Sigmoid colon (tissue), 7 donors: Measurements from ENCODE around the gene RHCG. TPM values are rescaled to one million over a fixed set of nuclear protein-coding genes. Genes with fewer than 3 reads are reported as not detected.

ENCODE experiments used
- DNase-seq: peaks from one replicate; pipeline ENCODE4 v3.0.0-alpha.2; 2019
- H3K27ac ChIP-seq, 4 donors: fragments of 200-600 bp; sonication (generic); one replicate each; pipeline ENCODE4 v1.5.1; 2016 to 2019; ENCODE audit warnings: mild to moderate bottlenecking in 1 of 4
- H3K27me3 ChIP-seq, 3 donors: fragments of 200-600 bp; sonication (generic); one replicate each; pipeline ENCODE4 v1.5.1; 2019; ENCODE audit warnings: mild to moderate bottlenecking in 1 of 3
- H3K36me3 ChIP-seq, 4 donors: fragments of 200-600 bp; sonication (generic); one replicate each; pipeline ENCODE4 v1.5.1; 2016 to 2019
- H3K4me1 ChIP-seq, 4 donors: fragments of 200-600 bp; sonication (generic); one replicate each; pipeline ENCODE4 v1.5.1; 2017 to 2019
- H3K4me3 ChIP-seq, 4 donors: fragments of 200-600 bp; sonication (generic); one replicate each; pipeline ENCODE4 v1.5.1; 2017 to 2019; ENCODE audit warnings: mild to moderate bottlenecking in 2 of 4, moderate library complexity in 1 of 4
- H3K9me3 ChIP-seq, 4 donors: fragments of 200-600 bp in 3 of 4; sonication (generic) in 3 of 4; one replicate each; pipeline versions ENCODE4 v1.5.1 to v1.6.1; 2013 to 2019
- CTCF ChIP-seq, 4 experiments: fragments of 450-650 bp in 3 of 4; fragments of 200-600 bp in 1 of 4; IDR thresholded peaks; one replicate each; pipeline ENCODE4 v1.5.1; 2016 to 2019; ENCODE audit warnings: antibody characterized with exemption in 4 of 4, mild to moderate bottlenecking in 3 of 4, moderate library complexity in 2 of 4
- EP300 ChIP-seq, 4 donors: sonication (generic); formaldehyde crosslinking; IDR thresholded peaks; one replicate each; pipeline ENCODE4 v1.6.1; 2017; ENCODE audit warnings: antibody characterized with exemption in 4 of 4
- POLR2A ChIP-seq, 2 donors: fragments of 450-650 bp; IDR thresholded peaks; one replicate each; pipeline ENCODE4 v1.6.1; 2016; ENCODE audit warnings: antibody characterized with exemption in 2 of 2, mild to moderate bottlenecking in 2 of 2, moderate library complexity in 2 of 2
- POLR2AphosphoS5 ChIP-seq, 4 donors: sonication (generic); formaldehyde crosslinking; IDR thresholded peaks; one replicate each; pipeline ENCODE4 v1.6.1; 2017; ENCODE audit warnings: antibody characterized with exemption in 4 of 4
- WGBS, 2 donors: extraction: QIAGEN DNeasy Blood & Tissue Kit; methylation state at CpG; one replicate each; pipeline ENCODE4 v1.1.7; 2013; 5-methylcytosine and 5-hydroxymethylcytosine counted together
- intact Hi-C: fragments of 100-400 bp; cut with DNase I; formaldehyde crosslinking; loops from one replicate; pipeline ENCODE4 v1.15.1; 2023
- polyA plus RNA-seq, 3 donors: library from polyadenylated mRNA; stranded (reverse); fragments of 200-250 nt; gene quantifications; one replicate each; pipeline ENCODE4 v1.2.3, GENCODE V29; 2013
- total RNA-seq, 4 donors: library from RNA; depleted of rRNA; stranded (reverse); fragments of >200 nt; gene quantifications; one replicate each; pipeline ENCODE4 v1.1.0, GENCODE V29; 2016
- donor health status: healthy with polysubstance abuse.
- donor health status: Bipolar disorder and iron deficiency.
- donor health status: healthy.

The RHCG gene
- total and polyA plus RNA-seq, 7 donors = 0.47 to 3.0 TPM; not detected in 5

DNA sequence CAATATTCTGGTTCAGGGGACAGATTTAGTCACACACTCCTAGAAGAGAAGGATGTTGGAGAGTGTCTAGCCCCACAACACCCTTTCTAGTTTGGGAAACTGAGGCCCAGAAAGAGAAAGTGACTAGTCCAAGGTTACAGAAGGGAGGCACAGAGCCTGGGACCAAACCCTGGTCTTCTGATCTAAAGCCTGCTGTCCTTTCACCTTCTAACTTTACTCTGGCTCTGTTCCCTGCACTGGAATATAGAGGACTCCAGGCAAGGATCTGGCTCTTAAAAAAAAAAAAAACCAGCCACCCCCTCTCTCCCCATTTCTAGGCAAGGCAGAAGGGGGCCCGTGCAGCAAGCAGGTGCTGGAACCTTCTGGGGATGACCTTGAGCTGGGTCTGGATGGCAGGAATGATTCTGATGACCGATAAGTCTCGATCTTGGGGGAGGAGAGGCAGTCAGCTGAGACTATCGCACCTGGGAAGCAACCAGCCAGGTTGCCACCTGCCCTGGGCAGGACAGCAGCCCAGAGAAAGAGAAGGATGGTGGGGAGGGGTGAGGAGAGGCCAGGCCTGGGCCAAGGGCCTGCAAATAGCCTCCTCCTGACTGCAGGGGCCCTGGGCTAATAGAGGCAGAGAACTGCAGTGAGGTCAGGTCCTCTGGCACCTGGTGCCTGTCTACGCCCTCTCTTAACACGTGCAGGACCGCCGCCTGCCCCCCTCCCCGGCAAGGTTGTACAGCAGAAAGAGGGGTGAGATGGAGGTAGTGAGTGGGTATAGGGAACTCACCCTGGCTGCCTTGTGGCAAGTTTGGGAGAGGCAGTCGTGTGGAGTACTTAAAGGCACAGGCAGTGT is 30.4 kb upstream of the RHCG start:
- Histone ChIP-seq H3K27me3 (no peaks in the 10 kb centered on the region), H3K36me3 (no peaks in the 10 kb centered on the region), H3K9me3 (no peaks in the 10 kb centered on the region), H3K4me1 (no peaks in the 10 kb centered on the region), H3K4me3 (no peak overlapping the region), H3K27ac (no peak overlapping the region)
- WGBS, 2 donors = 75 to 84% methylated on average over 10 of the region's 10 CpGs
- TF ChIP-seq POLR2AphosphoS5 (IDR thresholded peaks at IDR 0.05) (no peak), POLR2A (IDR thresholded peaks at IDR 0.05) (no peak)
- intact Hi-C loops = no loop called here
- no peak for DNase-seq

DNA sequence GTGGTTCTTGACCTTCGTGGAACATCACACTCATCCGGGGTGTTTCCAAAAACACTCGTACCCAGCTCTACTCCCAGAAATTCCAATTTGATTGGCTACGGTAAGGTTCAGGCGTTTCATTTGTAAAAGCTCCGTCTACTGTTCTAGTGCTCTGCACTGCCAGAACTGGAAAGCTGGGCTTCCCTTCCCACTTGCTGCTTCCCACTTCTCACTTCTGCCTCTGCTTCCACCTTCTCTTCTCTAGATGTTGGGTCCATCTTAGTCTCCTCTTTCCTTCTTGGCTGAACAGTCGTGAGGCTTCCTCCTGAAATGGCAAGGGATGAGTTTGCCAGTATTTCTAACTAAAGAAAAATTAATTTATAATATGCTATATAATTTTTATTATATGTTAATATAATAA is 29.8 kb upstream of the RHCG start:
- H3K36me3 ChIP-seq = no peaks in the 10 kb centered on the region
- no peaks in the 10 kb centered on the region for H3K9me3 ChIP-seq
- DNase-seq = no peak
- TF ChIP-seq EP300 (IDR thresholded peaks at IDR 0.05) (no peak), POLR2A (IDR thresholded peaks at IDR 0.05) (no peak), POLR2AphosphoS5 (IDR thresholded peaks at IDR 0.05) (no peak), CTCF (IDR thresholded peaks at IDR 0.05) (no peak)
- H3K27ac ChIP-seq = no peak overlapping the region
- H3K4me1 ChIP-seq = no peaks in the 10 kb centered on the region
- intact Hi-C loops = no loop called here
- H3K4me3 ChIP-seq = no peak overlapping the region
- WGBS, 2 donors = 90 to 91% methylated on average over 7 of the region's 7 CpGs
- no peaks in the 10 kb centered on the region for H3K27me3 ChIP-seq

GRCh38 chr15:89524184-89524583 is 27.8 kb upstream of the RHCG start:
- intact Hi-C loops = no loop called here
- H3K36me3 ChIP-seq = no peaks in the 10 kb centered on the region
- H3K27me3 ChIP-seq = no peaks in the 10 kb centered on the region
- no peak for DNase-seq
- no peak overlapping the region for H3K27ac ChIP-seq
- no peak overlapping the region for H3K4me3 ChIP-seq
- WGBS, 2 donors = 75 to 82% methylated on average over 1 of the region's 1 CpG
- no peaks in the 10 kb centered on the region for H3K4me1 ChIP-seq
- H3K9me3 ChIP-seq = no peaks in the 10 kb centered on the region
- TF ChIP-seq POLR2A (IDR thresholded peaks at IDR 0.05) (no peak), POLR2AphosphoS5 (IDR thresholded peaks at IDR 0.05) (no peak), EP300 (IDR thresholded peaks at IDR 0.05) (no peak), CTCF (IDR thresholded peaks at IDR 0.05) (no peak)

DNA sequence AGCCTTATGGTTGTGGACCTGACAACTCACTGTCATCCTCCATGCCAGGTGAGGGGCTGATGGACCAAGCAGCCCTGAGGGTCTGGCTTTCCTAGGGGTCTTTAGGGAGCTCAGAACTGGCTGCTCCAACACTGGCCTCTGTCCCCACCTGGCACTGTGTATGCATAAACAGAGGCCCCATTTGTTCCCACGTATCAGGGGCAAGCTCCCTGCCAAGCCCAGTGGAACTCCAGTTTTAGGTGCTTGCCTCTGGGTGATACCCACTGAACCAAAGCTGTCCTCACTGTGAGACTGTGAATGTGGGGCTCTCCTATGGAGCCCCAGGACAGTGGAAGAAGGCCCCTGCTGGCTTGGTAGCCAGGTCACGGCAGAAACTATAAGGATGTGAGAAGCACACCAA is 26.7 kb upstream of the RHCG start:
- Histone ChIP-seq H3K27ac (no peak overlapping the region), H3K4me1 (no peaks in the 10 kb centered on the region), H3K4me3 (no peak overlapping the region), H3K9me3 (no peaks in the 10 kb centered on the region), H3K27me3 (no peaks in the 10 kb centered on the region), H3K36me3 (no peaks in the 10 kb centered on the region)
- 65 to 73% methylated on average over 2 of the region's 2 CpGs for WGBS, 2 donors
- no peak for TF ChIP-seq POLR2AphosphoS5 (IDR thresholded peaks at IDR 0.05)
- TF ChIP-seq POLR2A (IDR thresholded peaks at IDR 0.05) = no peak
- no peak for TF ChIP-seq CTCF (IDR thresholded peaks at IDR 0.05)
- TF ChIP-seq EP300 (IDR thresholded peaks at IDR 0.05) = no peak
- intact Hi-C loops = no loop called here
- no peak for DNase-seq

DNA sequence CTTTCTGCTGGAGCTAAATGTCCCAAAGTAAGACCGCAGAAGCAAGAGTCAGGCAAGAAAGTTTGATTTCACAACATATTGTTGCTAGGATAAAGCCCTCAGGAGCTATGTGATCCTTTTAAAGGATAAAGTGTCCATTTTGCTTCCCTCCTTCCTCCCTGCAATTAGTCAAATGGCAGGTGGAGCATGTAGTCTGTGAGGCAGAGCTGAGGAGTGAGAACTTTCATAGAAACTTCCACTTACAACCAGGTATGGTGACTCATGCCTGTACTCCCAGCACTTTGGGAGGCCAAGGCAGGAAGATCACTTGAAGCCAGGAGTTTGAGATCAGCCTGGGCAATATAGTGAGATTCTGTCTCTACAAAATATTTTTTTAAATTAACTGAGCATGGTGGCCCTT is 25.2 kb upstream of the RHCG start:
- no peaks in the 10 kb centered on the region for H3K9me3 ChIP-seq
- no peak for DNase-seq
- H3K27me3 ChIP-seq = no peaks in the 10 kb centered on the region
- H3K4me3 ChIP-seq = no peak overlapping the region
- no peaks in the 10 kb centered on the region for H3K4me1 ChIP-seq
- 98 to 100% methylated on average over 1 of the region's 1 CpG for WGBS, 2 donors
- H3K36me3 ChIP-seq = no peaks in the 10 kb centered on the region
- intact Hi-C loops = no loop called here
- no peak for TF ChIP-seq POLR2AphosphoS5 (IDR thresholded peaks at IDR 0.05)
- no peak for TF ChIP-seq POLR2A (IDR thresholded peaks at IDR 0.05)
- no peak for TF ChIP-seq CTCF (IDR thresholded peaks at IDR 0.05)
- TF ChIP-seq EP300 (IDR thresholded peaks at IDR 0.05) = no peak
- H3K27ac ChIP-seq = no peak overlapping the region
